Measurements from ENCODE around the gene AIG1.

The AIG1 gene

DNA sequence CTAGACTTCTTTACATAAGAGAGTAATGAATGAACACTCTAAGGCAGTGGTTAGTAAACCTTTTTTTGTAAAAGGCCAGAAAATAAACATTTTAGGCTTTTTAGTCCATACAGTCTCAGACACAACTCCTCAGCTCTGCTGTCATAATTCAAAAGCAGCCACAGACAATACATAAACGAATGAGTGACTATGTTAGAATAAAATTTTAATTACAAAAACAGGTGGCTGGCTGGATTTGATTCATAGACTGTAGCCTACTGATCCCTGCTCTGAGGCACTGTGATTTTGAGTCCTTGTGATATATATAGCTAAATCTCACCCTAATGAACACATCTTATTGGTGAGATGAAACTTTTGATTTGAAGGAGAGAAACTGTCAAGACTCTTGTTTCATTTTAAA lies 155.1 kb downstream of the AIG1 start:
- H3K4me3 ChIP-seq (replicated peaks; ENCODE audit: low read depth, low read length): no peak overlapping the region
- TF ChIP-seq CTCF (IDR thresholded peaks at IDR 0.05; ENCODE audit: insufficient read depth, low read length, poor library complexity, severe bottlenecking): no peak
- no peak for DNase-seq (ENCODE audit: extremely low read depth, insufficient read length)
- H3K27me3 ChIP-seq (replicated peaks; ENCODE audit: control insufficient read depth, insufficient read depth, low read length): no peaks in the 10 kb centered on the region
- no peaks in the 10 kb centered on the region for H3K36me3 ChIP-seq (ENCODE audit: control insufficient read depth, insufficient read depth, low read length)

DNA sequence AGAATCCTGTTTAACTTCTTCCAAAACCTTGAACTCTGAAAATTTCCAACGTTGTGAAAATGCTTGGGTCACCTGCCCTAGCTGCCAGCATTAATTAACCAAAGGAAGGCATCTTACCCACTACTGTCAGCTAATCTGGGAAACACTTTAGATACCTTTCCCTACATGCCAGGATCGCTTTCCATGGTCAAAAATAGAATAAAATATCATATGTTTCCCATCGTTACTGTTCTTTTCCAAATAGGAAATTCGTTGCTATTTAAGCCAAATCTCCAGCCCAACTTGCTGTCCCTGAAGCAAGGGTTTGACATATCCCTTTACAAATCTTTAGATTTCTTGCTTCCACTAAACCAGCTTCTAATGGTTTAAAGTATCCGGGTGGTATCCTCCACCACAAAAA lies 157.5 kb downstream of the AIG1 start:
- no peak for TF ChIP-seq CTCF (IDR thresholded peaks at IDR 0.05; ENCODE audit: insufficient read depth, low read length, poor library complexity, severe bottlenecking)
- Histone ChIP-seq H3K36me3 (ENCODE audit: control insufficient read depth, insufficient read depth, low read length) (no peaks in the 10 kb centered on the region), H3K4me3 (replicated peaks; ENCODE audit: low read depth, low read length) (no peak overlapping the region), H3K27me3 (replicated peaks; ENCODE audit: control insufficient read depth, insufficient read depth, low read length) (no peaks in the 10 kb centered on the region)
- DNase-seq (ENCODE audit: extremely low read depth, insufficient read length): no peak

DNA sequence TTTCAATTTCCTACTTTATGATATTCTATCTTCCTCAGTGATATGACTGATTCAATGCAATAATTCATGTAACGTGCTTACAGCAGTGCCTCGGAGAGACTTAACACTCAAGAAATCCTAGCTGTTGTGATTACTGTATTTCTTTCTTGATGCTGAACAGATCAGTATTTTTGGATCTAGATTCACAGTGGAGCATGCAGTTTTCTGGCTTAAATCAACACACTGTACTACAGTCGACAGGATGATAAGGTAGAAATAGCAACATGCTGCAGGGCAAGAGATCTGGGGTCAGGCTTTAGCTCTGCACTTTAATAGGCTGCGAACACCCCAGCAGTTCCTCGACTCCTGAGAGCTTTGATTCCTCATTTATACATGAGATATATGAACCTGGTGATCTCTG lies 161.0 kb downstream of the AIG1 start:
- TF ChIP-seq CTCF (IDR thresholded peaks at IDR 0.05; ENCODE audit: insufficient read depth, low read length, poor library complexity, severe bottlenecking): no peak
- H3K27me3 ChIP-seq (replicated peaks; ENCODE audit: control insufficient read depth, insufficient read depth, low read length): no peaks in the 10 kb centered on the region
- DNase-seq (ENCODE audit: extremely low read depth, insufficient read length): no peak
- no peak overlapping the region for H3K4me3 ChIP-seq (replicated peaks; ENCODE audit: low read depth, low read length)
- no peaks in the 10 kb centered on the region for H3K36me3 ChIP-seq (ENCODE audit: control insufficient read depth, insufficient read depth, low read length)

DNA sequence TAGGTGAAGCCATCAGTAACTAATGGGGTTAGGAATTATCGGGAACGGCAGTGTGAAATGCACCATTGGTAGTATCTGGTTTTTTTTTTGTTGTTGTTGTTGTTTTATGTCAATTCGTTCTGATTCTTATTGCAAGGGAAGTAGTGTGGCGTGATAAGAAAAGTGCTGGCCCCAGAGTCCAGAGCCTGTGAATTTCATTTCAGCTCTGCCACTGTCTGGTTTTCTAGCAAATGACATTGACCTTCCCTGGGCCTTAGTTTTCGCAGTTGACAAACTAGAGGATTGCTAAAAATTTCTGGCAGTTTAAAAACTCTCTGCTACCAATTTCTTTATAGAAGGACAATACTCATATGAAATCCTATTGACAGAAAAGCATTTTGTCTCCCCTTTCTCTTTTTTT lies 161.6 kb downstream of the AIG1 start:
- DNase-seq (ENCODE audit: extremely low read depth, insufficient read length): no peak
- H3K4me3 ChIP-seq (replicated peaks; ENCODE audit: low read depth, low read length): no peak overlapping the region

GRCh38 chr6:143222801-143223231 lies 162.1 kb downstream of the AIG1 start:
- TF ChIP-seq CTCF (IDR thresholded peaks at IDR 0.05; ENCODE audit: insufficient read depth, low read length, poor library complexity, severe bottlenecking): no peak
- no peaks in the 10 kb centered on the region for H3K36me3 ChIP-seq (ENCODE audit: control insufficient read depth, insufficient read depth, low read length)
- H3K4me3 ChIP-seq (replicated peaks; ENCODE audit: low read depth, low read length): no peak overlapping the region
- DNase-seq (ENCODE audit: extremely low read depth, insufficient read length): no peak
- no peaks in the 10 kb centered on the region for H3K27me3 ChIP-seq (replicated peaks; ENCODE audit: control insufficient read depth, insufficient read depth, low read length)

More for the DNA sequence above, 161.6 kb downstream of the AIG1 start:
- no peaks in the 10 kb centered on the region for H3K36me3 ChIP-seq (ENCODE audit: control insufficient read depth, insufficient read depth, low read length)
- H3K27me3 ChIP-seq (replicated peaks; ENCODE audit: control insufficient read depth, insufficient read depth, low read length): no peaks in the 10 kb centered on the region
- TF ChIP-seq CTCF (IDR thresholded peaks at IDR 0.05; ENCODE audit: insufficient read depth, low read length, poor library complexity, severe bottlenecking): no peak

GRCh38 chr6:143223895-143224294 lies 163.2 kb downstream of the AIG1 start:
- H3K27me3 ChIP-seq (replicated peaks; ENCODE audit: control insufficient read depth, insufficient read depth, low read length): no peaks in the 10 kb centered on the region
- DNase-seq (ENCODE audit: extremely low read depth, insufficient read length): no peak
- H3K4me3 ChIP-seq (replicated peaks; ENCODE audit: low read depth, low read length): no peak overlapping the region
- no peak for TF ChIP-seq CTCF (IDR thresholded peaks at IDR 0.05; ENCODE audit: insufficient read depth, low read length, poor library complexity, severe bottlenecking)
- H3K36me3 ChIP-seq (ENCODE audit: control insufficient read depth, insufficient read depth, low read length): no peaks in the 10 kb centered on the region
